Measurements from ENCODE around the gene PAXX. TPM values are rescaled to one million over a fixed set of nuclear protein-coding genes. Genes with fewer than 3 reads are reported as not detected.

The PAXX gene
- total and polyA plus RNA-seq, 9 of the 15 experiments (the other 6 are each of a cell fraction or from before 2014, with no cell fraction given), result 1.2 to 175 (median 38.5) TPM

GRCh38 chr9:136949817-136950655 lies 42.2 kb upstream of the PAXX start (continued):
- no peak for TF ChIP-seq CBX8 (IDR thresholded peaks at IDR 0.05; ENCODE audit: borderline replicate concordance, extremely low read depth, low read depth, low read length, poor library complexity, severe bottlenecking)
- no peak for TF ChIP-seq ZBTB2 (IDR thresholded peaks at IDR 0.05)
- peak; percentile 33; the same call in 1 of the 2 replicates for TF ChIP-seq DPF2 (IDR thresholded peaks at IDR 0.05)
- TF ChIP-seq TBL1XR1 (IDR thresholded peaks at IDR 0.05; ENCODE audit: low read length in 2 of 2), result no peak
- no peak for TF ChIP-seq ZHX1 (conservative IDR thresholded peaks at IDR 0.05; ENCODE audit: low read length)
- TF ChIP-seq THRB (CRISPR knock-in tag; conservative IDR thresholded peaks at IDR 0.05), result no peak
- TF ChIP-seq ZNF507 (tag; conservative IDR thresholded peaks at IDR 0.05), result no peak
- TF ChIP-seq EWSR1 (IDR thresholded peaks at IDR 0.05; ENCODE audit: borderline replicate concordance, low read depth, partially characterized antibody), result no peak
- no peak for TF ChIP-seq SIX5 (IDR thresholded peaks at IDR 0.05; ENCODE audit: borderline replicate concordance in 1 of 2, insufficient read depth in 1 of 2, low read depth in 1 of 2, low read length in 2 of 2)
- 0 out of 2 replicates have a peak, but pooled peaks have one; percentile 15 for TF ChIP-seq NFIC (IDR thresholded peaks at IDR 0.05)
- no peak for TF ChIP-seq SPI1 (IDR thresholded peaks at IDR 0.05; ENCODE audit: borderline replicate concordance, low read depth, low read length)
- no peak for TF ChIP-seq RBM14 (IDR thresholded peaks at IDR 0.05; ENCODE audit: borderline replicate concordance, insufficient read depth, low read depth, low read length)
- no peak for TF ChIP-seq ZNF778 (CRISPR knock-in tag; IDR thresholded peaks at IDR 0.05)
- no peak for TF ChIP-seq NR2C2 (CRISPR knock-in tag; IDR thresholded peaks at IDR 0.05)
- no peak for TF ChIP-seq NR2C2 (tag; IDR thresholded peaks at IDR 0.05)
- no peak for TF ChIP-seq TCFL5 (CRISPR knock-in tag; conservative IDR thresholded peaks at IDR 0.05)
- TF ChIP-seq HDAC8 (tag; IDR thresholded peaks at IDR 0.05), result no peak
- TF ChIP-seq ARHGAP35 (IDR thresholded peaks at IDR 0.05; ENCODE audit: partially characterized antibody), result no peak
- no peak for TF ChIP-seq E2F5 (CRISPR knock-in tag; IDR thresholded peaks at IDR 0.05)
- TF ChIP-seq ATF1 (CRISPR knock-in tag; IDR thresholded peaks at IDR 0.05), result no peak
- TF ChIP-seq ATF1 (tag; IDR thresholded peaks at IDR 0.05), result peak; percentile 74
- TF ChIP-seq E2F3 (CRISPR knock-in tag; IDR thresholded peaks at IDR 0.05), result no peak

Measured in K562 (cell line).